B cell (primary cell): ENCODE measurements around the gene RNASE8. TPM values are rescaled to one million over a fixed set of nuclear protein-coding genes. Genes with fewer than 3 reads are reported as not detected.

Source experiments
- ATAC-seq: fragments of 200-7000 bp; cut with Tn5 transposase; one replicate; pipeline ENCODE4 v1.10.0; 2021; ENCODE audit warnings: low read depth, mild to moderate bottlenecking, moderate number of reproducible peaks, moderate library complexity
- CTCF ChIA-PET: fragments of 350-600 bp; sonication (Branson Sonifier 250); formaldehyde crosslinking; loops from one replicate; lab custom pipeline; 2021; ENCODE audit warnings: antibody characterized with exemption, inconsistent platforms; lab: Charles Lee
- POLR2A ChIA-PET: fragments of 350-600 bp; sonication (Branson Sonifier 250); formaldehyde crosslinking; loops from one replicate; lab custom pipeline; 2021; ENCODE audit warnings: antibody characterized with exemption; lab: Charles Lee
- DNase-seq: peaks from one replicate; pipeline ENCODE4 v3.0.0; 2013
- H2AFZ ChIP-seq: 2 replicates; pipeline ENCODE4 v1.6.1; 2012; ENCODE audit warnings: mild to moderate bottlenecking, low read depth, low read length; ENCODE audit not compliant: insufficient read depth, poor library complexity, severe bottlenecking
- H3K27ac ChIP-seq, 2 donors: 1 replicate in 1 of 2; 2 replicates in 1 of 2; pipeline ENCODE4 v1.5.1; 2012 to 2013; ENCODE audit warnings: low read length in 2 of 2, mild to moderate bottlenecking in 2 of 2, moderate library complexity in 1 of 2
- H3K27me3 ChIP-seq, 4 experiments: fragments of 200-600 bp in 1 of 4; sonication (generic) in 1 of 4; replicated peaks in 1 of 4; 1 replicate in 2 of 4; 2 replicates in 2 of 4; pipeline versions ENCODE4 v1.6.1 to v1.7.0; 2013 to 2016; ENCODE audit warnings: low read length in 3 of 4, mild to moderate bottlenecking in 2 of 4, mixed read lengths in 1 of 4, moderate library complexity in 1 of 4; ENCODE audit not compliant: insufficient read depth in 4 of 4, control insufficient read depth in 3 of 4; ENCODE audit errors: control extremely low read depth in 1 of 4
- H3K36me3 ChIP-seq, 2 experiments: replicated peaks in 1 of 2; 1 replicate in 1 of 2; 2 replicates in 1 of 2; pipeline versions ENCODE4 v1.6.1 to v1.7.1; 2013; ENCODE audit warnings: low read length in 1 of 2; ENCODE audit not compliant: insufficient read depth in 2 of 2, control insufficient read depth in 1 of 2; ENCODE audit errors: control extremely low read depth in 1 of 2, extremely low read depth in 1 of 2
- H3K4me1 ChIP-seq, 2 donors: fragments of 200-600 bp in 1 of 2; sonication (generic) in 1 of 2; 1 replicate in 1 of 2; 2 replicates in 1 of 2; pipeline versions ENCODE4 v1.5.1 to v1.6.1; 2013 to 2017; ENCODE audit warnings: low read length in 2 of 2; ENCODE audit not compliant: control insufficient read depth in 2 of 2, insufficient read depth in 2 of 2
- H3K4me2 ChIP-seq: replicated peaks from 2 replicates; pipeline ENCODE3; 2012; ENCODE audit warnings: mild to moderate bottlenecking, low read depth, low read length; ENCODE audit not compliant: poor library complexity, severe bottlenecking
- H3K4me3 ChIP-seq, 5 experiments: fragments of 200-600 bp in 1 of 5; sonication (generic) in 1 of 5; 1 replicate in 3 of 5; 2 replicates in 2 of 5; pipeline versions ENCODE4 v1.5.1 to v1.7.0; 2011 to 2016; ENCODE audit warnings: low read length in 4 of 5, mild to moderate bottlenecking in 4 of 5, low read depth in 2 of 5, control low read depth in 1 of 5, moderate library complexity in 1 of 5; ENCODE audit not compliant: insufficient read depth in 1 of 5; ENCODE audit errors: control extremely low read depth in 1 of 5, extremely low read depth in 1 of 5
- H3K79me2 ChIP-seq: fragments of 200-600 bp; sonication (generic); one replicate; pipeline ENCODE4 v1.6.0; 2016; ENCODE audit warnings: low read length; ENCODE audit not compliant: control insufficient read depth, insufficient read depth
- H3K9ac ChIP-seq: fragments of 200-600 bp; sonication (generic); 2 replicates; pipeline ENCODE4 v1.6.1; 2017; ENCODE audit warnings: mild to moderate bottlenecking, low read length, moderate library complexity
- H3K9me3 ChIP-seq, 3 donors: one replicate each; pipeline versions ENCODE4 v1.6.1 to v1.7.1; 2013; ENCODE audit warnings: low read length in 2 of 3; ENCODE audit not compliant: control insufficient read depth in 2 of 3, insufficient read depth in 1 of 3; ENCODE audit errors: control extremely low read depth in 1 of 3
- H4K20me1 ChIP-seq: 2 replicates; pipeline ENCODE4 v1.6.0; 2012; ENCODE audit warnings: mild to moderate bottlenecking, low read length; ENCODE audit not compliant: insufficient read depth, control insufficient read depth, poor library complexity, severe bottlenecking
- H3K27ac Mint-ChIP-seq: one replicate; pipeline ENCODE4 v1.8.0; 2021; ENCODE audit warnings: mixed read lengths
- H3K27me3 Mint-ChIP-seq: one replicate; pipeline ENCODE4 v1.8.0; 2021; ENCODE audit warnings: mixed read lengths
- H3K4me1 Mint-ChIP-seq: one replicate; pipeline ENCODE4 v1.8.0; 2021; ENCODE audit warnings: mixed read lengths
- H3K4me3 Mint-ChIP-seq: one replicate; pipeline ENCODE4 v1.8.0; 2021; ENCODE audit warnings: mixed read lengths
- H3K9me3 Mint-ChIP-seq: one replicate; pipeline ENCODE4 v1.8.0; 2022; ENCODE audit warnings: mixed read lengths; ENCODE audit not compliant: insufficient read depth
- EZH2 ChIP-seq: IDR thresholded peaks from 2 replicates; pipeline ENCODE4 v1.6.1; 2012; ENCODE audit warnings: borderline replicate concordance, low read depth, mild to moderate bottlenecking, moderate library complexity, low read length; ENCODE audit not compliant: insufficient read depth, poor library complexity, severe bottlenecking
- WGBS: methylation state at CpG from one replicate; pipeline ENCODE4 v1.1.5; 2013; ENCODE audit warnings: missing lambda C conversion rate; ENCODE audit not compliant: insufficient coverage; 5-methylcytosine and 5-hydroxymethylcytosine counted together
- intact Hi-C: fragments of 100-400 bp; cut with micrococcal nuclease; formaldehyde crosslinking; loops from one replicate; pipeline ENCODE4 v1.10.0; 2022
- polyA plus RNA-seq: library from polyadenylated mRNA; depleted of rRNA; stranded (reverse); fragments of >200 nt; gene quantifications from 2 replicates; pipeline ENCODE4 v1.2.3, GENCODE V29; 2012
- total RNA-seq, 2 donors: library from RNA; stranded (reverse); fragments of 120-200 nt in 1 of 2; gene quantifications; 1 replicate in 1 of 2; 2 replicates in 1 of 2; pipeline versions ENCODE4 v1.2.3 to v1.2.4, GENCODE V29; 2013 to 2022
- TF ChIP-seq, protein P1 (sequence below): fragments of 200-600 bp; IDR thresholded peaks from one replicate; pipeline ENCODE4 v1.8.0; 2022; ENCODE audit warnings: antibody characterized with exemption, mild to moderate bottlenecking

The RNASE8 gene
- total and polyA plus RNA-seq, 2 donors (not counting 1 experiment from before 2014, with no cell fraction given), result not detected

DNA sequence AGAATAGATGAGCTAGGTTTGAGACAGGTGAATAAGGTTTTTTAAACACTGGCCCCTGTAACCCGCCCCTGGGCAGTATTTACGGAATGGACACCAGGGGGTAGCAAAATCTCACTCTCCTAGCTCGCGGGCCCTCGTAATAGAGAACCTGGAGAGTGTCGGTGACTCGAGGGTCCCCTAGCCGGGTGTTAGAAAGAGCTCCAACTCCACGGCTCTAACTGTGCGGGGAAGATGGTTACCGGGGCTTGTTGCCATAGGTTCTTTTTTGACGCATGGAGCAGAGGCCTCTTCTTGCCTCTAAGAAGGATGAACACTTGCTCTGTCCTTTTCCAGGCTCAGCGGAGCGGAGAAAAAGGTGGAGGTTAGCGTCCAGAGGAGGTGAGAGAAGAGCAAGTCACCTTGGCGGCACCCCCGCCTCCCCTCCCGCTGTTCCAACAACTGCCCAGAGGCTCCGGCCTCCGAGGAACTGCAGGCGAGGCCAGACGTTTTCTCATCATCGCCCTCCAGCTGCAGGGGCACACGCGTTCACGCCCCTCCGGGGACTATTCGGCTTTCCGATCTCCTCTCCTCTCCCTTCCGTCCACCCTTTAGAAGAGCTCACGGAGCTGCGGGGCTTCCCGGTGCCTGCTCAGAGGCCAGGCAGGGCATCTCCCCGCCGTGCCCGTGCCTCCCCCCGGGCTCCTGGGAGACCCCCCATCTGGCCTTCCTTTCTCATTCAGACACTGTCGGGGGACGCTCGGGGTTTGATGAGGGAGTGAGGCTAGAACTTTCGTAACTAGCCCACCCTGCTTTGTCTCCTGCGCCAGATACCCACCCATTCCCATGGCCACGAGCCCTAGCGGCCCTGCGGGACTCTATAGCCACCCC is 11.1 kb downstream of the RNASE8 start:
- TF ChIP-seq, protein P1, sequence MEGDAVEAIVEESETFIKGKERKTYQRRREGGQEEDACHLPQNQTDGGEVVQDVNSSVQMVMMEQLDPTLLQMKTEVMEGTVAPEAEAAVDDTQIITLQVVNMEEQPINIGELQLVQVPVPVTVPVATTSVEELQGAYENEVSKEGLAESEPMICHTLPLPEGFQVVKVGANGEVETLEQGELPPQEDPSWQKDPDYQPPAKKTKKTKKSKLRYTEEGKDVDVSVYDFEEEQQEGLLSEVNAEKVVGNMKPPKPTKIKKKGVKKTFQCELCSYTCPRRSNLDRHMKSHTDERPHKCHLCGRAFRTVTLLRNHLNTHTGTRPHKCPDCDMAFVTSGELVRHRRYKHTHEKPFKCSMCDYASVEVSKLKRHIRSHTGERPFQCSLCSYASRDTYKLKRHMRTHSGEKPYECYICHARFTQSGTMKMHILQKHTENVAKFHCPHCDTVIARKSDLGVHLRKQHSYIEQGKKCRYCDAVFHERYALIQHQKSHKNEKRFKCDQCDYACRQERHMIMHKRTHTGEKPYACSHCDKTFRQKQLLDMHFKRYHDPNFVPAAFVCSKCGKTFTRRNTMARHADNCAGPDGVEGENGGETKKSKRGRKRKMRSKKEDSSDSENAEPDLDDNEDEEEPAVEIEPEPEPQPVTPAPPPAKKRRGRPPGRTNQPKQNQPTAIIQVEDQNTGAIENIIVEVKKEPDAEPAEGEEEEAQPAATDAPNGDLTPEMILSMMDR, result peak; percentile 69
- TF ChIP-seq EZH2, result no peak
- Histone ChIP-seq H3K9me3 (peaks cover 0 to 9% (median 0%) of the 10 kb centered on the region in 3 donors), H3K4me2 (peak overlapping the region; percentile 97), H3K79me2 (no peaks in the 10 kb centered on the region), H2AFZ (peak overlapping the region; percentile 43), H4K20me1 (no peaks in the 10 kb centered on the region), H3K27me3 (peaks cover 0 to 45% (median 18%) of the 10 kb centered on the region in 4 experiments), H3K4me3 (peak overlapping the region in 3 of 5 experiments; percentile 53 to 69 (median 59)), H3K4me1 (peaks cover 34 to 40% of the 10 kb centered on the region in 2 donors), H3K36me3 (no peaks in the 10 kb centered on the region), H3K27ac (no peak overlapping the region), H3K9ac (peak overlapping the region; percentile 70)
- peak; percentile 81 for DNase-seq
- Mint-ChIP-seq H3K27me3 (peaks cover 36% of the 10 kb centered on the region), H3K4me1 (peaks cover 44% of the 10 kb centered on the region), H3K9me3 (no peaks in the 10 kb centered on the region), H3K27ac (no peak overlapping the region), H3K4me3 (peak overlapping the region; percentile 85)
- intact Hi-C loops, result loop anchor here (1.0 to 5.0 kb wide), 3 partner anchors 24 to 489 kb away; no protein-coding TSS in a partner anchor
- peak; percentile 48 for ATAC-seq
- WGBS, result 2% methylated on average over 33 of the region's 45 CpGs
- ChIA-PET POLR2A (interaction anchor here (1.4 kb wide), 1 partner anchor 36 kb away, joined by 7 read pairs; no protein-coding TSS in a partner anchor), CTCF (interaction anchor here (0.5 to 6.4 kb wide), 20 partner anchors 8 to 446 kb away, joined by 3 to 276 read pairs (median 6); partner anchors contain the start of gene TMEM253)
